Mucosa of stomach (tissue), 1 donor: Measurements from ENCODE around the gene LCE1C.

Experiments used
- H3K27me3 ChIP-seq: one replicate; pipeline ENCODE4 v1.7.0; 2013; ENCODE audit warnings: mild to moderate bottlenecking, low read length; ENCODE audit not compliant: control insufficient read depth, insufficient read depth
- H3K36me3 ChIP-seq: one replicate; pipeline ENCODE4 v1.7.0; 2013; ENCODE audit warnings: low read length; ENCODE audit not compliant: control insufficient read depth, insufficient read depth
- H3K4me1 ChIP-seq: one replicate; pipeline ENCODE4 v1.7.0; 2013; ENCODE audit warnings: mild to moderate bottlenecking, low read length; ENCODE audit not compliant: control insufficient read depth, insufficient read depth
- H3K4me3 ChIP-seq: one replicate; pipeline ENCODE4 v1.7.0; 2013; ENCODE audit warnings: low read length
- H3K9ac ChIP-seq: one replicate; pipeline ENCODE4 v1.7.0; 2013; ENCODE audit warnings: mild to moderate bottlenecking, low read length, moderate library complexity
- H3K9me3 ChIP-seq: one replicate; pipeline ENCODE4 v1.7.0; 2013; ENCODE audit warnings: mild to moderate bottlenecking, low read length, moderate library complexity; ENCODE audit not compliant: control insufficient read depth
- donor health status: Pancreatic carcinoma.

The LCE1C gene

GRCh38 chr1:152795686-152796085 is 10.8 kb downstream of the LCE1C start:
- Histone ChIP-seq H3K9me3 (no peaks in the 10 kb centered on the region), H3K9ac (no peak overlapping the region), H3K27me3 (no peaks in the 10 kb centered on the region), H3K36me3 (no peaks in the 10 kb centered on the region), H3K4me3 (no peak overlapping the region), H3K4me1 (no peaks in the 10 kb centered on the region)

GRCh38 chr1:152786077-152786476 is 20.4 kb downstream of the LCE1C start, which contains the start of gene LCE1E:
LCE1E (plus strand) TSS chr1:152786257; CDS start chr1:152787300, 1,043 bp downstream.
- H3K4me3 ChIP-seq = no peak within 1 kb of the TSS
- no peak within 1 kb of the TSS for H3K9ac ChIP-seq
- H3K4me1 ChIP-seq = peaks cover 3% of the 10 kb centered on the region
- no peaks in the 10 kb centered on the region for H3K9me3 ChIP-seq
- H3K36me3 ChIP-seq = no peaks in the 10 kb centered on the region
- no peaks in the 10 kb centered on the region for H3K27me3 ChIP-seq

- Histone ChIP-seq H3K4me3 (no peak overlapping the region), H3K27me3 (no peaks in the 10 kb centered on the region), H3K4me1 (peaks cover 3% of the 10 kb centered on the region), H3K36me3 (no peaks in the 10 kb centered on the region), H3K9me3 (no peaks in the 10 kb centered on the region), H3K9ac (no peak overlapping the region)
These were observed 23.4 kb downstream of the LCE1C start for GRCh38 chr1:152783095-152783494.

GRCh38 chr1:152777510-152778137 is 28.8 kb downstream of the LCE1C start:
- no peak overlapping the region for H3K9ac ChIP-seq
- H3K4me1 ChIP-seq = no peaks in the 10 kb centered on the region
- no peak overlapping the region for H3K4me3 ChIP-seq
- no peaks in the 10 kb centered on the region for H3K36me3 ChIP-seq
- H3K27me3 ChIP-seq = no peaks in the 10 kb centered on the region
- no peaks in the 10 kb centered on the region for H3K9me3 ChIP-seq

- no peaks in the 10 kb centered on the region for H3K4me1 ChIP-seq
- H3K36me3 ChIP-seq = no peaks in the 10 kb centered on the region
- no peak overlapping the region for H3K4me3 ChIP-seq
- no peaks in the 10 kb centered on the region for H3K27me3 ChIP-seq
- no peak overlapping the region for H3K9ac ChIP-seq
- no peaks in the 10 kb centered on the region for H3K9me3 ChIP-seq
These were observed 30.1 kb downstream of the LCE1C start for GRCh38 chr1:152776361-152776760.

- Histone ChIP-seq H3K36me3 (no peaks in the 10 kb centered on the region), H3K4me1 (no peaks in the 10 kb centered on the region), H3K4me3 (no peak within 1 kb of the TSS), H3K9me3 (no peaks in the 10 kb centered on the region), H3K27me3 (no peaks in the 10 kb centered on the region), H3K9ac (no peak within 1 kb of the TSS)
These were observed 31.6 kb downstream of the LCE1C start, which contains the start of gene LCE1F for GRCh38 chr1:152774875-152775274. LCE1F (plus strand) TSS chr1:152775140; CDS start chr1:152776372, 1,232 bp downstream.

- no peaks in the 10 kb centered on the region for H3K36me3 ChIP-seq
- H3K4me1 ChIP-seq = no peaks in the 10 kb centered on the region
- no peak overlapping the region for H3K4me3 ChIP-seq
- H3K9me3 ChIP-seq = no peaks in the 10 kb centered on the region
- H3K9ac ChIP-seq = no peak overlapping the region
- no peaks in the 10 kb centered on the region for H3K27me3 ChIP-seq
These were observed 36.0 kb downstream of the LCE1C start for GRCh38 chr1:152770411-152770810.

GRCh38 chr1:152768847-152769533 is 37.5 kb downstream of the LCE1C start:
- Histone ChIP-seq H3K36me3 (no peaks in the 10 kb centered on the region), H3K9me3 (no peaks in the 10 kb centered on the region), H3K9ac (no peak overlapping the region), H3K4me1 (no peaks in the 10 kb centered on the region), H3K27me3 (no peaks in the 10 kb centered on the region), H3K4me3 (no peak overlapping the region)

- Histone ChIP-seq H3K4me1 (no peaks in the 10 kb centered on the region), H3K4me3 (no peak overlapping the region), H3K9ac (no peak overlapping the region), H3K9me3 (no peaks in the 10 kb centered on the region), H3K36me3 (no peaks in the 10 kb centered on the region), H3K27me3 (no peaks in the 10 kb centered on the region)
These were observed 44.7 kb downstream of the LCE1C start for GRCh38 chr1:152761609-152762213.

GRCh38 chr1:152760551-152761190 is 45.8 kb downstream of the LCE1C start:
- H3K4me1 ChIP-seq = no peaks in the 10 kb centered on the region
- no peak overlapping the region for H3K4me3 ChIP-seq
- H3K36me3 ChIP-seq = no peaks in the 10 kb centered on the region
- no peak overlapping the region for H3K9ac ChIP-seq
- no peaks in the 10 kb centered on the region for H3K9me3 ChIP-seq
- H3K27me3 ChIP-seq = no peaks in the 10 kb centered on the region

GRCh38 chr1:152759453-152760173 is 46.8 kb downstream of the LCE1C start:
- Histone ChIP-seq H3K4me3 (no peak overlapping the region), H3K4me1 (no peaks in the 10 kb centered on the region), H3K36me3 (no peaks in the 10 kb centered on the region), H3K9ac (no peak overlapping the region), H3K9me3 (no peaks in the 10 kb centered on the region), H3K27me3 (no peaks in the 10 kb centered on the region)
